OCI-LY7 (cell line): Measurements from ENCODE around the gene PTCH1. TPM values are rescaled to one million over a fixed set of nuclear protein-coding genes. Genes with fewer than 3 reads are reported as not detected.

Experiments
- BruUV-seq: library from RNA; stranded (reverse); fragments of 400-500 nt; replicated peaks from 2 replicates; lab custom pipeline; 2021; lab: Mats Ljungman, UMichigan
- CTCF ChIA-PET: fragments of 300-600 bp; sonication (Branson Sonifier 250); formaldehyde crosslinking; loops from one replicate; lab custom pipeline; 2022; ENCODE audit warnings: antibody characterized with exemption; ENCODE audit not compliant: unreplicated experiment; lab: Charles Lee
- POLR2A ChIA-PET: fragments of 300-600 bp; sonication (Branson Sonifier 250); formaldehyde crosslinking; loops from one replicate; lab custom pipeline; 2022; ENCODE audit warnings: antibody characterized with exemption; lab: Charles Lee
- DNase-seq: peaks from one replicate; pipeline ENCODE4 v3.0.0-alpha.2; 2015; ENCODE audit warnings: low spot score
- H2AFZ ChIP-seq: fragments of 200-600 bp; sonication (generic), shearing (Covaris generic); 2 replicates; pipeline ENCODE4 v1.6.1; 2014; ENCODE audit warnings: mild to moderate bottlenecking, antibody characterized with exemption, low read length, moderate library complexity
- H3K27ac ChIP-seq: fragments of 200-600 bp; sonication (generic); 2 replicates; pipeline ENCODE4 v1.5.1; 2014; ENCODE audit warnings: mixed run types, low read depth, mild to moderate bottlenecking, moderate library complexity, low read length, inconsistent platforms; ENCODE audit not compliant: poor library complexity, severe bottlenecking
- H3K36me3 ChIP-seq: fragments of 200-600 bp; sonication (generic); 2 replicates; pipeline ENCODE4 v1.6.1; 2014; ENCODE audit warnings: mild to moderate bottlenecking, antibody characterized with exemption, low read length, moderate library complexity, mixed read lengths; ENCODE audit not compliant: insufficient read depth
- H3K4me1 ChIP-seq: fragments of 200-600 bp; sonication (generic); 2 replicates; pipeline ENCODE4 v1.5.1; 2014; ENCODE audit warnings: mild to moderate bottlenecking, low read length; ENCODE audit not compliant: insufficient read depth, poor library complexity, severe bottlenecking
- H3K4me2 ChIP-seq: fragments of 200-600 bp; sonication (generic); 2 replicates; pipeline ENCODE4 v1.6.1; 2014; ENCODE audit warnings: mild to moderate bottlenecking, low read length
- H3K4me3 ChIP-seq: fragments of 200-600 bp; sonication (generic); 2 replicates; pipeline ENCODE4 v1.5.1; 2014; ENCODE audit warnings: mild to moderate bottlenecking, low read depth, low read length; ENCODE audit not compliant: poor library complexity, severe bottlenecking
- H3K79me2 ChIP-seq: fragments of 200-600 bp; sonication (generic); 2 replicates; pipeline ENCODE4 v1.6.1; 2016; ENCODE audit warnings: low read depth, mild to moderate bottlenecking, low read length, moderate library complexity, mixed read lengths; ENCODE audit not compliant: insufficient read depth
- H3K9me2 ChIP-seq: fragments of 200-600 bp; sonication (generic); 2 replicates; pipeline ENCODE4 v1.6.1; 2016; ENCODE audit warnings: mild to moderate bottlenecking, low read length, mixed read lengths; ENCODE audit not compliant: insufficient read depth
- H3K9me3 ChIP-seq: fragments of 200-600 bp; sonication (generic); 2 replicates; pipeline ENCODE4 v1.6.1; 2014; ENCODE audit warnings: mild to moderate bottlenecking, mixed run types, low read length, mixed read lengths
- H4K20me1 ChIP-seq: fragments of 200-600 bp; sonication (generic); 2 replicates; pipeline ENCODE4 v1.6.1; 2014; ENCODE audit warnings: mild to moderate bottlenecking, antibody characterized with exemption, low read length, moderate library complexity, mixed read lengths; ENCODE audit not compliant: insufficient read depth
- CTCF ChIP-seq: fragments of 200-600 bp; sonication (generic); conservative IDR thresholded peaks from 2 replicates; pipeline ENCODE4 v1.5.1; 2014; ENCODE audit warnings: mild to moderate bottlenecking, antibody characterized with exemption, low read length, moderate library complexity, mixed read lengths
- EZH2phosphoT487 ChIP-seq: fragments of 200-600 bp; sonication (generic); IDR thresholded peaks from 2 replicates; pipeline ENCODE4 v1.6.1; 2018; ENCODE audit warnings: low read depth, borderline replicate concordance, mild to moderate bottlenecking, mixed run types, antibody characterized with exemption, low read length, moderate library complexity, mixed read lengths
- intact Hi-C: fragments of 100-400 bp; cut with micrococcal nuclease; formaldehyde crosslinking; loops from one replicate; pipeline ENCODE4 v1.10.0; 2022; ENCODE audit not compliant: unreplicated experiment
- total RNA-seq, 2 experiments: library from RNA; depleted of rRNA in 1 of 2; stranded (reverse); fragments of >200 nt in 1 of 2; shearing (Covaris generic) in 1 of 2; gene quantifications; 2 replicates each; pipeline ENCODE4 v1.2.3, GENCODE V29; 2014 to 2022

The PTCH1 gene
- total RNA-seq, 2 experiments from 2014 or later = 13.1 to 36.1 TPM

GRCh38 chr9:95431286-95431685 lies 85.5 kb downstream of the PTCH1 start:
- ChIA-PET CTCF (no interaction called here), POLR2A (interaction anchor here (1.0 kb wide), 1 partner anchor 10 kb away, joined by 4 read pairs; no protein-coding TSS in a partner anchor)
- Histone ChIP-seq H2AFZ (no peak overlapping the region), H3K9me3 (peaks cover 16% of the 10 kb centered on the region), H3K4me2 (no peak overlapping the region), H3K36me3 (no peaks in the 10 kb centered on the region; the same call in 1 of the 2 replicates), H4K20me1 (no peaks in the 10 kb centered on the region), H3K4me1 (peaks cover 19% of the 10 kb centered on the region), H3K4me3 (no peak overlapping the region), H3K9me2 (no peaks in the 10 kb centered on the region), H3K79me2 (no peaks in the 10 kb centered on the region), H3K27ac (no peak overlapping the region)
- intact Hi-C loops = no loop called here
- BruUV-seq = no TSS peak
- no peak for DNase-seq
- TF ChIP-seq EZH2phosphoT487 (no peak), CTCF (no peak)

- ChIA-PET POLR2A (interaction anchor here (1.0 kb wide), 1 partner anchor 11 kb away, joined by 4 read pairs; no protein-coding TSS in a partner anchor), CTCF (no interaction called here)
- Histone ChIP-seq H3K27ac (no peak overlapping the region), H3K4me2 (no peak overlapping the region), H4K20me1 (no peaks in the 10 kb centered on the region), H3K9me2 (no peaks in the 10 kb centered on the region), H2AFZ (no peak overlapping the region), H3K79me2 (no peaks in the 10 kb centered on the region), H3K4me3 (no peak overlapping the region), H3K9me3 (peaks cover 16% of the 10 kb centered on the region), H3K36me3 (no peaks in the 10 kb centered on the region; the same call in 1 of the 2 replicates), H3K4me1 (peaks cover 23% of the 10 kb centered on the region)
- DNase-seq = no peak
- TF ChIP-seq EZH2phosphoT487 (no peak), CTCF (no peak)
- intact Hi-C loops = no loop called here
- BruUV-seq = no TSS peak
Observed at GRCh38 chr9:95429948-95430620, 86.7 kb downstream of the PTCH1 start.

- no peaks in the 10 kb centered on the region for H4K20me1 ChIP-seq
- H3K9me3 ChIP-seq = peaks cover 16% of the 10 kb centered on the region
- no peaks in the 10 kb centered on the region; the same call in 1 of the 2 replicates for H3K36me3 ChIP-seq
- no peaks in the 10 kb centered on the region for H3K79me2 ChIP-seq
- peaks cover 16% of the 10 kb centered on the region for H3K4me1 ChIP-seq
- CTCF ChIA-PET = no interaction called here
- no peak for DNase-seq
- POLR2A ChIA-PET = no interaction called here
- BruUV-seq = no TSS peak
- TF ChIP-seq CTCF (no peak), EZH2phosphoT487 (no peak)
- no peaks in the 10 kb centered on the region for H3K9me2 ChIP-seq
- H2AFZ ChIP-seq = no peak overlapping the region
- no peak overlapping the region for H3K4me2 ChIP-seq
- no peak overlapping the region for H3K4me3 ChIP-seq
- intact Hi-C loops = no loop called here
- H3K27ac ChIP-seq = no peak overlapping the region
Observed at GRCh38 chr9:95429096-95429495, 87.7 kb downstream of the PTCH1 start.
